D721Med (cell line): Measurements from ENCODE around the gene GSTM4.

Experiments
- DNase-seq: peaks from one replicate; pipeline ENCODE4 v3.0.0; 2011; ENCODE audit warnings: low spot score; ENCODE audit not compliant: insufficient read length
- FAIRE-seq: peaks from 2 replicates; lab custom pipeline; 2011; peaks lifted over from hg19 to GRCh38; lab: Jason Lieb, UNC
- TF ChIP-seq, protein P1 (sequence below): IDR thresholded peaks from 2 replicates; pipeline ENCODE4 v1.5.1; 2012; ENCODE audit warnings: mild to moderate bottlenecking, control low read depth; ENCODE audit not compliant: insufficient read depth; ENCODE audit errors: missing control alignments

Gene GSTM4

GRCh38 chr1:109652402-109652801 is 3.5 kb upstream of the GSTM4 start:
- no peak for FAIRE-seq
- no peak for DNase-seq
- TF ChIP-seq, protein P1, sequence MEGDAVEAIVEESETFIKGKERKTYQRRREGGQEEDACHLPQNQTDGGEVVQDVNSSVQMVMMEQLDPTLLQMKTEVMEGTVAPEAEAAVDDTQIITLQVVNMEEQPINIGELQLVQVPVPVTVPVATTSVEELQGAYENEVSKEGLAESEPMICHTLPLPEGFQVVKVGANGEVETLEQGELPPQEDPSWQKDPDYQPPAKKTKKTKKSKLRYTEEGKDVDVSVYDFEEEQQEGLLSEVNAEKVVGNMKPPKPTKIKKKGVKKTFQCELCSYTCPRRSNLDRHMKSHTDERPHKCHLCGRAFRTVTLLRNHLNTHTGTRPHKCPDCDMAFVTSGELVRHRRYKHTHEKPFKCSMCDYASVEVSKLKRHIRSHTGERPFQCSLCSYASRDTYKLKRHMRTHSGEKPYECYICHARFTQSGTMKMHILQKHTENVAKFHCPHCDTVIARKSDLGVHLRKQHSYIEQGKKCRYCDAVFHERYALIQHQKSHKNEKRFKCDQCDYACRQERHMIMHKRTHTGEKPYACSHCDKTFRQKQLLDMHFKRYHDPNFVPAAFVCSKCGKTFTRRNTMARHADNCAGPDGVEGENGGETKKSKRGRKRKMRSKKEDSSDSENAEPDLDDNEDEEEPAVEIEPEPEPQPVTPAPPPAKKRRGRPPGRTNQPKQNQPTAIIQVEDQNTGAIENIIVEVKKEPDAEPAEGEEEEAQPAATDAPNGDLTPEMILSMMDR = no peak

GRCh38 chr1:109653306-109653705 is 2.6 kb upstream of the GSTM4 start:
- no peak for DNase-seq
- TF ChIP-seq, protein P1 = no peak
- FAIRE-seq = no peak

DNA sequence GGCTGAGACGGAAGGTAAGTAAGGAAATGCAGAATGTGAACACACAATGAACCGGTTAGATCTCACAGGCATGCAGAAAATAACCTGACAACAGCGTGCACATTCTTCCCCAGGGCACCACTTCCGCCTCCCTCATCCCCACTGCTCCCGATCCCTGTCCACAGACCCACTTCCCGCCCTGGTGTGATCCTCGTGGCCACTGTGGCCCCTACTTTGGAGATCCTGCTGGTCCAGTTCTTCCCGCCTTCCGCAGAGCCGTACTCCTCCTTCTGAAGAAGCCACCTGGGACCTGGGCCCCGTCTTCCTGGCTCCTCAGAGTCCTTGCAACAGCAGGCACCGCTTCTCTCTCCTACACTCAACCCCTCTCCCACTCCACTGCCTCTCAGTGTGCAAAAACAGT is 1.4 kb upstream of the GSTM4 start:
- DNase-seq = no peak
- TF ChIP-seq, protein P1 = no peak
- no peak for FAIRE-seq

- TF ChIP-seq, protein P1 = no peak
- FAIRE-seq (no peak), DNase-seq (no peak)
Observed at GRCh38 chr1:109657395-109657794, 1.5 kb downstream of the GSTM4 start.

DNA sequence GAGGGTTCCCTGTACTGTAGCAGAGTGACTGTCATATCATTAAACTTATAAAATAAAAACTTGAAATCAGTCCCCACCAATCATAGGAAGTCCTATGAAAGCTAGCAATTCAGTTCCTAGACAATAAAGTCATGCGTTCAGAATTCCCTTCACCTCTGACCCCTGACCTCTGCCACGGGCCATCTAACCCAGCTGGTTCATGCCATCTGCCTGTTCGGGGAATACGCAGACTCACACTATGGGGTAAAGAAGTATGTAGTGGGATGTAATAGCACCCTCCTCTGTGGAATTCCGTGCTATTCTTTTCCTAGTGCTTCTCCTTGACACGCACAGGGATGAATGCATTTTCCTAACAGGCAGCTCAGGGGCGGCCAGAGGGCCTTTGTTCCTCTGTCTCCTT is 2.1 kb downstream of the GSTM4 start:
- TF ChIP-seq, protein P1 = no peak
- FAIRE-seq (no peak), DNase-seq (no peak)

DNA sequence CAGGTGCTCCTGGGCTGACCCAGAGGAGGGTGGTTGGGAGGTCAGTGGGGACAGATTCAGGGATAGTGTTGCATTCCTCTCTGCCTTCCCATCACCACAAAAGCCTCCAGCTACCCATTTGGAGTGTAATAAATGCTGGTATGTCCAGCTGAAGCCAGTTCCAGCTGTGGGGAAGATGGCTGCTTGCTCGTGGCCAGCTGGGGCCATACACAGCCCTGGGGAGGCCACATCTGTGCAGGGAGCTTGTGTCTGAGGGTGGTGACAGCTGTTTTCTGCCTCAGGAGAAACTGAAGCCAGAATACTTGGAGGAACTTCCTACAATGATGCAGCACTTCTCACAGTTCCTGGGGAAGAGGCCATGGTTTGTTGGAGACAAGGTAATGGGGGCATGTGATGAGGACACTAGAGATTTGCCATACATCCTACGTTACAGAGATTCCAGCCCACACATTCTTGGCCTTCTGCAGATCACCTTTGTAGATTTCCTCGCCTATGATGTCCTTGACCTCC is 2.7 kb downstream of the GSTM4 start:
- no peak for FAIRE-seq
- no peak for DNase-seq
- TF ChIP-seq, protein P1 = no peak

- TF ChIP-seq, protein P1 = no peak
- no peak for FAIRE-seq
- DNase-seq = no peak
Observed at GRCh38 chr1:109659145-109659544, 3.2 kb downstream of the GSTM4 start.
